B cell (primary cell): ENCODE results near the gene IQGAP1. TPM values are rescaled to one million over a fixed set of nuclear protein-coding genes. Genes with fewer than 3 reads are reported as not detected.
"Not testable (repeated sequence)": the region's sequence is repeated elsewhere in the genome, so short reads cannot be mapped to it uniquely, and the experiment has no call there.

Experiments
- ATAC-seq: fragments of 200-7000 bp; cut with Tn5 transposase; one replicate; pipeline ENCODE4 v1.10.0; 2021; ENCODE audit warnings: low read depth, mild to moderate bottlenecking, moderate number of reproducible peaks, moderate library complexity
- CTCF ChIA-PET: fragments of 350-600 bp; sonication (Branson Sonifier 250); formaldehyde crosslinking; loops from one replicate; lab custom pipeline; 2021; ENCODE audit warnings: antibody characterized with exemption, inconsistent platforms; lab: Charles Lee
- POLR2A ChIA-PET: fragments of 350-600 bp; sonication (Branson Sonifier 250); formaldehyde crosslinking; loops from one replicate; lab custom pipeline; 2021; ENCODE audit warnings: antibody characterized with exemption; lab: Charles Lee
- DNase-seq: peaks from one replicate; pipeline ENCODE4 v3.0.0; 2013
- H2AFZ ChIP-seq: 2 replicates; pipeline ENCODE4 v1.6.1; 2012; ENCODE audit warnings: mild to moderate bottlenecking, low read depth, low read length; ENCODE audit not compliant: insufficient read depth, poor library complexity, severe bottlenecking
- H3K27ac ChIP-seq, 2 donors: 1 replicate in 1 of 2; 2 replicates in 1 of 2; pipeline ENCODE4 v1.5.1; 2012 to 2013; ENCODE audit warnings: low read length in 2 of 2, mild to moderate bottlenecking in 2 of 2, moderate library complexity in 1 of 2
- H3K27me3 ChIP-seq, 4 experiments: fragments of 200-600 bp in 1 of 4; sonication (generic) in 1 of 4; replicated peaks in 1 of 4; 1 replicate in 2 of 4; 2 replicates in 2 of 4; pipeline versions ENCODE4 v1.6.1 to v1.7.0; 2013 to 2016; ENCODE audit warnings: low read length in 3 of 4, mild to moderate bottlenecking in 2 of 4, mixed read lengths in 1 of 4, moderate library complexity in 1 of 4; ENCODE audit not compliant: insufficient read depth in 4 of 4, control insufficient read depth in 3 of 4; ENCODE audit errors: control extremely low read depth in 1 of 4
- H3K36me3 ChIP-seq, 2 experiments: replicated peaks in 1 of 2; 1 replicate in 1 of 2; 2 replicates in 1 of 2; pipeline versions ENCODE4 v1.6.1 to v1.7.1; 2013; ENCODE audit warnings: low read length in 1 of 2; ENCODE audit not compliant: insufficient read depth in 2 of 2, control insufficient read depth in 1 of 2; ENCODE audit errors: control extremely low read depth in 1 of 2, extremely low read depth in 1 of 2
- H3K4me1 ChIP-seq, 2 donors: fragments of 200-600 bp in 1 of 2; sonication (generic) in 1 of 2; 1 replicate in 1 of 2; 2 replicates in 1 of 2; pipeline versions ENCODE4 v1.5.1 to v1.6.1; 2013 to 2017; ENCODE audit warnings: low read length in 2 of 2; ENCODE audit not compliant: control insufficient read depth in 2 of 2, insufficient read depth in 2 of 2
- H3K4me2 ChIP-seq: replicated peaks from 2 replicates; pipeline ENCODE3; 2012; ENCODE audit warnings: mild to moderate bottlenecking, low read depth, low read length; ENCODE audit not compliant: poor library complexity, severe bottlenecking
- H3K4me3 ChIP-seq, 5 experiments: fragments of 200-600 bp in 1 of 5; sonication (generic) in 1 of 5; 1 replicate in 3 of 5; 2 replicates in 2 of 5; pipeline versions ENCODE4 v1.5.1 to v1.7.0; 2011 to 2016; ENCODE audit warnings: low read length in 4 of 5, mild to moderate bottlenecking in 4 of 5, low read depth in 2 of 5, control low read depth in 1 of 5, moderate library complexity in 1 of 5; ENCODE audit not compliant: insufficient read depth in 1 of 5; ENCODE audit errors: control extremely low read depth in 1 of 5, extremely low read depth in 1 of 5
- H3K79me2 ChIP-seq: fragments of 200-600 bp; sonication (generic); one replicate; pipeline ENCODE4 v1.6.0; 2016; ENCODE audit warnings: low read length; ENCODE audit not compliant: control insufficient read depth, insufficient read depth
- H3K9ac ChIP-seq: fragments of 200-600 bp; sonication (generic); 2 replicates; pipeline ENCODE4 v1.6.1; 2017; ENCODE audit warnings: mild to moderate bottlenecking, low read length, moderate library complexity
- H3K9me3 ChIP-seq, 3 donors: one replicate each; pipeline versions ENCODE4 v1.6.1 to v1.7.1; 2013; ENCODE audit warnings: low read length in 2 of 3; ENCODE audit not compliant: control insufficient read depth in 2 of 3, insufficient read depth in 1 of 3; ENCODE audit errors: control extremely low read depth in 1 of 3
- H4K20me1 ChIP-seq: 2 replicates; pipeline ENCODE4 v1.6.0; 2012; ENCODE audit warnings: mild to moderate bottlenecking, low read length; ENCODE audit not compliant: insufficient read depth, control insufficient read depth, poor library complexity, severe bottlenecking
- H3K27ac Mint-ChIP-seq: one replicate; pipeline ENCODE4 v1.8.0; 2021; ENCODE audit warnings: mixed read lengths
- H3K27me3 Mint-ChIP-seq: one replicate; pipeline ENCODE4 v1.8.0; 2021; ENCODE audit warnings: mixed read lengths
- H3K4me1 Mint-ChIP-seq: one replicate; pipeline ENCODE4 v1.8.0; 2021; ENCODE audit warnings: mixed read lengths
- H3K4me3 Mint-ChIP-seq: one replicate; pipeline ENCODE4 v1.8.0; 2021; ENCODE audit warnings: mixed read lengths
- H3K9me3 Mint-ChIP-seq: one replicate; pipeline ENCODE4 v1.8.0; 2022; ENCODE audit warnings: mixed read lengths; ENCODE audit not compliant: insufficient read depth
- CTCF ChIP-seq: fragments of 200-600 bp; IDR thresholded peaks from one replicate; pipeline ENCODE4 v1.8.0; 2022; ENCODE audit warnings: antibody characterized with exemption, mild to moderate bottlenecking
- EZH2 ChIP-seq: IDR thresholded peaks from 2 replicates; pipeline ENCODE4 v1.6.1; 2012; ENCODE audit warnings: borderline replicate concordance, low read depth, mild to moderate bottlenecking, moderate library complexity, low read length; ENCODE audit not compliant: insufficient read depth, poor library complexity, severe bottlenecking
- WGBS: methylation state at CpG from one replicate; pipeline ENCODE4 v1.1.5; 2013; ENCODE audit warnings: missing lambda C conversion rate; ENCODE audit not compliant: insufficient coverage; 5-methylcytosine and 5-hydroxymethylcytosine counted together
- intact Hi-C: fragments of 100-400 bp; cut with micrococcal nuclease; formaldehyde crosslinking; loops from one replicate; pipeline ENCODE4 v1.10.0; 2022
- polyA plus RNA-seq: library from polyadenylated mRNA; depleted of rRNA; stranded (reverse); fragments of >200 nt; gene quantifications from 2 replicates; pipeline ENCODE4 v1.2.3, GENCODE V29; 2012
- total RNA-seq, 2 donors: library from RNA; stranded (reverse); fragments of 120-200 nt in 1 of 2; gene quantifications; 1 replicate in 1 of 2; 2 replicates in 1 of 2; pipeline versions ENCODE4 v1.2.3 to v1.2.4, GENCODE V29; 2013 to 2022

IQGAP1 gene
- total and polyA plus RNA-seq, 2 donors (not counting 1 experiment from before 2014, with no cell fraction given): 49.7 to 216 TPM

- no peaks in the 10 kb centered on the region for H3K9me3 ChIP-seq
- H3K36me3 ChIP-seq: peaks cover 1 to 41% of the 10 kb centered on the region in 2 experiments
- H3K4me2 ChIP-seq: no peak overlapping the region
- WGBS: no CpG with 5 or more reads among the region's 4 CpGs
- H3K4me3 Mint-ChIP-seq: no peak overlapping the region
- H3K4me1 ChIP-seq: no peaks in the 10 kb centered on the region
- no peak overlapping the region for H3K9ac ChIP-seq
- ChIA-PET CTCF (interaction anchor here (0.8 kb wide), 1 partner anchor 96 kb away, joined by 4 read pairs; no protein-coding TSS in a partner anchor), POLR2A (no interaction called here)
- no peak overlapping the region for H3K27ac Mint-ChIP-seq
- ATAC-seq (no peak), DNase-seq (no peak)
- no peaks in the 10 kb centered on the region for H3K27me3 ChIP-seq
- H3K9me3 Mint-ChIP-seq: no peaks in the 10 kb centered on the region
- H3K4me1 Mint-ChIP-seq: peaks cover 2% of the 10 kb centered on the region
- H3K4me3 ChIP-seq: no peak overlapping the region
- H3K79me2 ChIP-seq: no peaks in the 10 kb centered on the region
- no peak overlapping the region for H2AFZ ChIP-seq
- TF ChIP-seq EZH2 (no peak), CTCF (no peak)
- peaks cover 3% of the 10 kb centered on the region for H4K20me1 ChIP-seq
- no peak overlapping the region for H3K27ac ChIP-seq
- H3K27me3 Mint-ChIP-seq: no peaks in the 10 kb centered on the region
- intact Hi-C loops: no loop called here
These were observed 113.9 kb downstream of the IQGAP1 start for GRCh38 chr15:90501898-90502297.

- H3K79me2 ChIP-seq, H3K27me3 ChIP-seq, DNase-seq, ATAC-seq, H4K20me1 ChIP-seq, H3K27ac ChIP-seq, H3K4me1 ChIP-seq, intact Hi-C loops, H3K4me2 ChIP-seq, H3K4me1 Mint-ChIP-seq, H3K27ac Mint-ChIP-seq, POLR2A ChIA-PET, H3K9me3 Mint-ChIP-seq, H3K9me3 ChIP-seq, H3K36me3 ChIP-seq, H3K4me3 Mint-ChIP-seq, H3K27me3 Mint-ChIP-seq, H2AFZ ChIP-seq, H3K9ac ChIP-seq, H3K4me3 ChIP-seq: not testable (repeated sequence)
- CTCF ChIA-PET: interaction anchor here (1.6 to 1.8 kb wide), 2 partner anchors 88 to 137 kb away, joined by 3 to 5 read pairs; no protein-coding TSS in a partner anchor
- WGBS: 99% methylated on average over 20 of the region's 29 CpGs
These were observed 122.7 kb downstream of the IQGAP1 start for GRCh38 chr15:90510781-90511180.

GRCh38 chr15:90511211-90511618 lies 123.2 kb downstream of the IQGAP1 start:
- CTCF ChIA-PET: interaction anchor here (1.3 to 1.8 kb wide), 3 partner anchors 11 to 137 kb away, joined by 3 to 5 read pairs (median 3); no protein-coding TSS in a partner anchor
- H3K9me3 Mint-ChIP-seq, H3K79me2 ChIP-seq, H4K20me1 ChIP-seq, H3K27me3 ChIP-seq, POLR2A ChIA-PET, H3K36me3 ChIP-seq, H3K4me1 Mint-ChIP-seq, H3K27me3 Mint-ChIP-seq, ATAC-seq, H3K9ac ChIP-seq, DNase-seq, H3K4me1 ChIP-seq, H3K4me3 Mint-ChIP-seq, intact Hi-C loops, H3K9me3 ChIP-seq, H3K4me2 ChIP-seq, H3K4me3 ChIP-seq, H2AFZ ChIP-seq, H3K27ac ChIP-seq, H3K27ac Mint-ChIP-seq: not testable (repeated sequence)
- WGBS: 92% methylated on average over 6 of the region's 13 CpGs
